ENCODE results near the gene TOR3A. TPM values are rescaled to one million over a fixed set of nuclear protein-coding genes. Genes with fewer than 3 reads are reported as not detected.

The TOR3A gene
- total RNA-seq, 1 experiment from 2014 or later, result 27.0 TPM

- Histone ChIP-seq H2AFZ (ENCODE audit: low read depth, low read length, poor library complexity, severe bottlenecking) (no peak overlapping the region), H3K9me2 (ENCODE audit: insufficient read depth) (no peaks in the 10 kb centered on the region), H3K79me2 (ENCODE audit: insufficient read depth, low read length) (no peaks in the 10 kb centered on the region; the same call in 1 of the 2 replicates), H3K4me3 (replicated peaks in 1 of 2; ENCODE audit: low read depth in 1 of 2, low read length in 2 of 2) (no peak overlapping the region), H3K9ac (ENCODE audit: low read length) (no peak overlapping the region), H4K20me1 (ENCODE audit: insufficient read depth) (no peaks in the 10 kb centered on the region), H3K9me3 (ENCODE audit: control insufficient read depth in 1 of 2, insufficient read depth in 1 of 2, low read depth in 1 of 2, low read length in 2 of 2) (no peaks in the 10 kb centered on the region), H3K4me2 (ENCODE audit: low read length) (no peak overlapping the region), H3K27ac (ENCODE audit: low read depth, low read length) (no peak overlapping the region), H3K4me1 (ENCODE audit: control insufficient read depth in 1 of 2, insufficient read depth in 2 of 2, low read length in 2 of 2) (peaks cover 0 to 13% of the 10 kb centered on the region in 2 experiments; a peak in 1 of 4 replicates), H3K27me3 (ENCODE audit: insufficient read depth, low read length) (no peaks in the 10 kb centered on the region), H3K36me3 (ENCODE audit: control insufficient read depth in 1 of 2, insufficient read depth in 2 of 2, low read length in 2 of 2) (peaks cover 6 to 11% of the 10 kb centered on the region in 2 experiments)
- no TSS peak for BruUV-seq (replicated peaks)
- DNase-seq (ENCODE audit: low read depth, low spot score) (peak; percentile 28), ATAC-seq (peak; percentile 61; the same call in 1 of the 2 replicates)
- ChIA-PET POLR2A (no interaction called here), CTCF (interaction anchor here (0.9 to 2.1 kb wide), 14 partner anchors 9 to 693 kb away, joined by 3 to 15 read pairs (median 4); partner anchors contain the start of gene SOAT1), RAD21 (ENCODE audit: low non-redundant PET in 1 of 2, low total read pairs in 2 of 2, uncharacterized antibody in 2 of 2, unreplicated experiment in 2 of 2) (interaction anchor here in 1 of 2 experiments (0.6 kb wide), 1 partner anchor 200 kb away, joined by 3 read pairs; no protein-coding TSS in a partner anchor)
- TF ChIP-seq TCF7L2 (IDR thresholded peaks at IDR 0.05; ENCODE audit: borderline replicate concordance, extremely low read depth, insufficient read depth, insufficient read length) (no peak), EGR1 (IDR thresholded peaks at IDR 0.05; ENCODE audit: low read depth) (no peak), SP1 (IDR thresholded peaks at IDR 0.05; ENCODE audit: low read depth) (no peak), CBX3 (IDR thresholded peaks at IDR 0.05; ENCODE audit: low read depth) (no peak), EZH2 (IDR thresholded peaks at IDR 0.05) (no peak), REST (IDR thresholded peaks at IDR 0.05; ENCODE audit: low read depth) (no peak), JUND (IDR thresholded peaks at IDR 0.05) (no peak), SIN3A (IDR thresholded peaks at IDR 0.05; ENCODE audit: low read depth) (no peak), FOSL1 (IDR thresholded peaks at IDR 0.05; ENCODE audit: low read depth) (no peak), CTCF (IDR thresholded peaks at IDR 0.05 in 2 of 3, conservative IDR thresholded peaks at IDR 0.05 in 1 of 3; ENCODE audit: borderline replicate concordance in 1 of 3, insufficient read depth in 1 of 3, low read depth in 2 of 3, low read length in 2 of 3) (peak; percentile 61 to 70 (median 66); a peak in 5 of 6 replicates), CEBPB (IDR thresholded peaks at IDR 0.05; ENCODE audit: low read depth) (no peak), POLR2A (IDR thresholded peaks at IDR 0.05; ENCODE audit: borderline replicate concordance, extremely low read depth, insufficient read depth, insufficient read length) (no peak), ELF1 (IDR thresholded peaks at IDR 0.05; ENCODE audit: borderline replicate concordance, low read depth) (no peak), RAD21 (IDR thresholded peaks at IDR 0.05; ENCODE audit: low read depth) (peak; percentile 84), ZBTB33 (IDR thresholded peaks at IDR 0.05; ENCODE audit: extremely low read depth, insufficient replicate concordance, low read length) (no peak), POLR2AphosphoS5 (IDR thresholded peaks at IDR 0.05; ENCODE audit: low read depth, low read length) (no peak)
- intact Hi-C loops (cut with micrococcal nuclease), result loop anchor here (1.0 to 2.0 kb wide), 2 partner anchors 73 to 171 kb away; no protein-coding TSS in a partner anchor
Observed at GRCh38 chr1:179121159-179121938, 39.5 kb downstream of the TOR3A start.

Measured in HCT116 (cell line).